ENCODE data around the gene LRP6. TPM values are rescaled to one million over a fixed set of nuclear protein-coding genes. Genes with fewer than 3 reads are reported as not detected.
"Not testable (repeated sequence)": the region's sequence is repeated elsewhere in the genome, so short reads cannot be mapped to it uniquely, and the experiment has no call there.

LRP6 gene
- total RNA-seq, 1 donor from 2014 or later: 2.2 TPM

DNA sequence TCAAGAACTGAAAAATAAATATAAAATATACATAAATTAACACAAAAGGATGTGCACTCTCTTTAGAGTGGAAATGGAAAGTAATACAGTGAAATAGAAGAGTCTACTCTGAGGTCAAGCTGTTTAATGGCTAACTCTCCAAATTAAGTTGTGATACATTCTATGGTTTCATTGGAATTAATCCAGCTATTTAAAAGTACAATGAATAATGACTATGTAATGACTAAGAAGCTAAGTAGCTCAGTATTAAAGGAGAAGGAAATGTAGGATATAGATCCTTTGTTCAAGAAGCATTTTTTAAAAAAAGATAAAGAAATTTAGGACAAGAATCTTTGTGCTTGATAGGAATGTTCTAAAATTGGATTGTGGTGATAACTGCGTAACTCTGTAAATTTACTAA lies 85.3 kb downstream of the LRP6 start:
- intact Hi-C loops (cut with micrococcal nuclease): no loop called here

DNA sequence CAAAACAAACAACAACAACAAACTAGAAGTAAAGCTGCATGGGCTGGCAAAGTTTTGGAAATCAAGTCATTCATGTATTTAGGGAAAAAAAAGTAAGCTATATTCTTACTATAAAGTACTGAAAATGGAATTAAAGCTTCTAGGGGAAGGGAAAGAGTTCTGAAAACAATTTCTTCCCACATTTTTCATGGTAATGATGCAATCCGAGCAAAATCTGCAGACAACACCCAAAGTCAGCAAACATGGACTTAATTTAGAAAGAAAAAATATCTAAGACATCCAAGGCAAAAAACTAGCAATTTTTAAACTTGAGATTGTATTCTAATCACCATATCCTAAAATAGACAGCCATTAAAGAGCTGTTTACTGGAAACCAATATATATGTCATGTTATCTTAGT lies 86.3 kb downstream of the LRP6 start:
- intact Hi-C loops (cut with micrococcal nuclease): no loop called here

DNA sequence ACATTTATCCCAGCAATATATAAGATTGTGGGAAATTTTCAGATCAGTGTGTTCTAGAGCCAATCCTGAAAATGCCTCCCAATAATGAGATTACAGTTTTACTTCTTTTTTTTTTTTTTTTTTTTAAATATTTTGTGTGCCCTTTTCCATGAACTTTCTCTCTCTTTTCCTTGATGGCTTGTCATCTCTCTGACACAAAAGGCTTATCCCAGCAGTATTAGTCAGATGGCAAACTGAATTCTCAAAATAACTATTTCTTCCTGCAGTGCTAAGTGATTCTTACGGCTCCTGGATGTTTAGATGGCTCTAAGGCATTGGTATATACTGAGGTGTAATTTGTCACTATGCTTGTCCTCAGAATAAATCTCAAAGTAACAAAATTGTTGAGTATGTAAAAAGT lies 86.7 kb downstream of the LRP6 start:
- intact Hi-C loops (cut with micrococcal nuclease): no loop called here

DNA sequence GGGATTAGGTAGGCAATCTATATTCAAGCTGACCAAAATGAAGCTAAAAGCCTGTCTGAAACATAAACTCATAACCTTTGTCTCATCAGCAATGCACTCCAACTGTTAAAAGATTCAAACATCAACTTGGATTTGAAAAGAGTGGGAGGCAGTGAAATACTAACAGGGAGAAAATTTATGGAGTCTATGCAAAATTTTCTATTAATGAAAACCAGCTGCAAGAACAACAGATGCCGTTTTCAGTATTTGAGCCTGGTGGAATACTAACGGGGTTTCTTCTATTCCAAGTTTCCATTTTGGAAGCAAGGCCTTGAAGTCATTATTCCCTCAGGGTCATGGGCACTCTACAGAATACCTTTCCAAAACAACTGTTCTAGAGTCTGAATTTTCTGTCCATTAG lies 88.3 kb downstream of the LRP6 start:
- intact Hi-C loops (cut with micrococcal nuclease): no loop called here

DNA sequence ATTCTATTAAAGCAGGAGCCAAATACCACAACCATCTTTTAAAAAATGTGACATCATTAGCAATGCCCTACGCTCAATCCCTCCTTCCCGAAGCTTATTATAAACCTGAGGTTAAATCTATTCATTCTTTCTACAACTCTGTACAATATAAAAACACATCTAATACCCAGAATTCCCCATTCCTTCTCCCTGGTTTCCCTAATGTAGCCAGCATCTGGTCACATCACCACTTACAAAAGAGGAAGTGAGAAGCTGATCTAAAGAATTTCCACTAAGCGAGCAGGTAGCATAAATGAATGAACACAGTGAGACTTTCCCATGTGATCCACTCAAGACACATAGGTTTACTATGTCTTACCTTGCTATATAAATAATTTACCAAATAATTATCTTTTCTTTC lies 90.4 kb downstream of the LRP6 start:
- intact Hi-C loops (cut with micrococcal nuclease): no loop called here

DNA sequence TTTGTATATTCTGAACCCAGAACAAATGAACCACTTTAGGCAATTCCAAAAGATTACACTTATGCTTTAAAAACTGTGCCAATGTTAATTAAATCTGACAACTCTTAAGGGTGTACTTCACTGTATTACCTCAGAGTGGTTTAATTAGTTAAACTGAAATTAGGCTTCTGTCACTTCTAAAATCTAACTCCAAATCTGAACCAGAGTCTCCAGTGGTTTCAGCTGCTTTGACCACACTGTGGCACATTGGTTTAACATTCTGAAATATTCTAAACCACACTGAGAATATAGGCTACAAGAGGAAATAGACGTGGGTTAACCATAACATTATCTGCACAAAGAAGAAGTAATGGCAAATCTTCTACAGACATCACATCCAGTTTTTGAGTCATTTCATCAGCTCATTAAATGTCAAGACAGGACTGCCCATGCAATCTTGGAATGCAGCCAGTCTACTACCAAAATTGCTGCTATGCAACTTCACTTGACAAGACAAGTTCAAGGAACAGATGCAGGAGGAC lies 94.8 kb downstream of the LRP6 start:
- intact Hi-C loops (cut with micrococcal nuclease): loop anchor here (1.0 to 5.0 kb wide), 2 partner anchors 89 to 155 kb away; no protein-coding TSS in a partner anchor

DNA sequence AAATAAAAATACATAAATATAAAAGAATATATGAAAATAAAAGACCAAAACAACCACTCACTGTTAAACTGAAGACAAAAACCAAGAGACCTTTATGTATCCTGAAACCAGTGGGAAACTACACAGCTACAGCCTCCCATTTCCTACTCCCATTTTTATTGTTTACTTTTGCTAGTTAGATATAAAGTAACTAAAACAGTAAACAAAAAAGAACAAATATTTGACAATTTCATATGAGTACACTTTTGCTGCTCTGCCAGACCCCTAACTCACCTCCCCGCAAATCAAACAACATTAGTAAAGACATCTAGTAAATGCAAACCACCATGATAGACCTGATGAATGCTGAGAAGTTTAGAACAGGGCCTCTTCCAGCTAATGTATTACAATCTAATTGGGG lies 99.0 kb downstream of the LRP6 start:
- intact Hi-C loops (cut with micrococcal nuclease): no loop called here

DNA sequence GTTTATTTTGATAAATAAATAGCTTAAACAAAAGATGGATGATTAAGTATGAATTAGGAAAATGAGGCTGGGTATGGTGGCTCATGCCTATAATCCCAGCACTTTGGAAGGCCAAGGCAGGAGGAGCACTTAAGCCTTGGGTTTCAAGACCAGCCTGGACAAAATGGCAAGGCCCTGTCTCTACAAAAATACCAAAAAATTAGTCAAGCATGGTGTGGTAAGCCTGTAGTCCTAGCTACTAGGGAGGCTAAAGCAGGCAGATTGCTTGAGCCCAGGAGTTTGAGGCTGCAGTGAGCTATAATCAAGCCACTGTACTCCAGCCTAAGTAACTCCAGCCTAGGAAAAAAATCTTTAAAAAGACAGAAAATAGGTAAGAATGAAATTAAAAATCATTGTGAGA lies 100.1 kb downstream of the LRP6 start:
- intact Hi-C loops (cut with micrococcal nuclease): no loop called here

DNA sequence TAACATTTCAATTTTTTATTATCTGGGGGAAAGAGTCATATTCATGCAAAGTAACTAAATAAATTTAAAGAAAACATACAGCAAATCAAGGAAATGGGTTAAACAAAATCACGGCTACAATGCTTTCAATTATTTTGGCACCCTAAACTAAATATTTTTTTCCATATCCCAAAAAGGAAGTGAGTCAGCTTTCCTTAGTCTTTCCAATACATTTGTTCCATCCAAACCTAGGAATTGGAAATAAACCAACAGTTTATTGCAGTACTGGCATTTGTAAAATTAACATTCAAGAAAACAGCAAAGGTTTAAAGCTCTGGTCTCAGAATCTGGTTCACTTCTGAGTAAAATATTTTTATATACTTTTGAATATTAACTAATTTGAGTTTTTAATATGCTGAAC lies 106.9 kb downstream of the LRP6 start:
- intact Hi-C loops (cut with micrococcal nuclease): no loop called here

DNA sequence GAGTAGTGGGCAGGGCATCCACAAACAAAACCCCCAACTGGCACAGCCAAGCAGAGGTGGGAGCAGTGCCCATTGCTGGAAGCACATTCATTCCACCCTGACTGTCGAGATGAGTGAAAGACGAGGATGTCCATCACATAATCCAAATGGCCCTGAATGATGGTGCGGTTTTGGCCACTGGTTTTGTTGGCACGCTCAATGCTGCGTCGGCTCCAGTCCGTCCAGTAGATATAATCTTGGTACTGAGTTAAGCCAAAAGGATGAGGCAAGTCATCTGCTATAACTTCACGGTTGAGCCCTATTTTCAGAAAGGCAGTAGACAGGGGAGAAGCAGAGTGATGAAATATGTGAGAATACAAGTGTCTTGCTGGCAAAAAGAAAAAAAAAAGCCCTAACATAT lies 108.0 kb downstream of the LRP6 start:
- intact Hi-C loops (cut with micrococcal nuclease): no loop called here

DNA sequence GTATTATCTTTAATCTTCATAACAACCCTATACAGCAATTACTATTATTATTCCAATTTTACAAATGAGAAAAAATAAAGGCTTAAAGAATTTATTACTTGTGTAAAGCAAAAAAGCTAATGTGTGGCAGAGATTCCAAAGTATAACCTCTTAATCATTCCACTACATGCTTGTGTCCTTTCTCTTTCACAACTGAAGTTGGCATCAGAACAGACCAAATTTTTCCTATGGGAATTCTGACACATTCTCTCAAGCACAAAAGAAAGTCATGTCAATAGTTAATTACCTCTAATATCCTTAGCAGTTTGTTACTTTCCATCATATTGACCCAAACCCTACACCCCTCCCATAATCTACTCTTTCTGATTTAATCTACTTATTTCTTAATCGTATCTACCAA lies 109.4 kb downstream of the LRP6 start:
- intact Hi-C loops (cut with micrococcal nuclease): no loop called here

DNA sequence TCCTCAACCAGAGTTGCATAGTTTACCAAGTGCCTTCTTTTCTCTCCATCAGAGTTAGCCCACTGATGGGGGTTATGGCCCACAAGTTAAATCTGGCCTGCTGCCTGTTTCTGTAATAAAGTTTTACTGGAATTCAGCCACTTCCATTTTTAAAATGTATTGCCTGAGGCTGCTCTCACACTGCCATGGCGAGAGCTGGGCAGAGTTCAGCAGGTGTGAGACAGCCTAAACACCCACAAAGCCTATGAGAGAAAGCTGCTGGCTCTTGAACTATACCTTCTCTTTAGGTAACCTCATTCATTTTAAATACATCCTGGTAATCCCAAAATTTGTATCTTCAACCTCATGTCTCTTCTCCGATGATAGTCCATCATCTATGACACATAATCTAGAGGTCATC lies 110.0 kb downstream of the LRP6 start:
- intact Hi-C loops (cut with micrococcal nuclease): no loop called here

DNA sequence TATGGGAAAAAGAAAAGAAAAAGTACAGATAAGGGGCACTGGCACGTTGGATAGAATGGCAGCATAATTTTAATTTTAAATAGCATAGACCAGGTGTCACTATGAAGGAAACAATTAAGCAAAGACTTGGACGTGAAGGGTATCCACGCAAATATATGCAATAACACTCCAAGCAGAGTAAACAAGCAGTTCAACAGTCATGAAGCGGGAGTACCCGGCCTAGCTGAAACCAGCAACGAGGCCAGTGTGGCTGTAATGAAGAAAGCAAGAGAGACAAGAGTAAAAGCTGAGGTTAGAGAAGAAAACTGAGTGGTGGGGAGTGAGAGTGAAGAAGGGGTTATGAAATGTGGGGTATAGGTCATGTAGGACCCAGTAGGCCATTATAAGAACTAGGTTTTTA lies 110.7 kb downstream of the LRP6 start:
- intact Hi-C loops (cut with micrococcal nuclease): no loop called here

DNA sequence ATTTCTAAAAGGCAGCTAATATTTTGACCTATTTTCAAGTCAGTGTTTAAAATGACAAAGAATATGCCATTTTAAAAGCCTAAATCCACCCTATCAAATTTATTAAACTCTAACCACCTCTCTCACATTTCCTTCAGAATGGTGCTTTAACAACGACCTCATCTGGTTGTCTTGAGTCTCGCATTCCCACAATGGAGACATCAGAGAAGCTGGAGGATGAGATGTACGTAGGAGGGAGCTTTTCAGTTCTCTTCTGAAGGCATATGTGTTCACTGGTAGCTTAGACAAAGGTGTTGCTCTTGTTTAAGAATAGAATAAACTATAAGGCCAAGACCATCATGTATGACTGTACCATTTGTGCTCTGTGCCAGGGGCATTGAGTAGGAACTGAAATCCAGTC lies 113.2 kb downstream of the LRP6 start:
- intact Hi-C loops (cut with micrococcal nuclease): no loop called here

DNA sequence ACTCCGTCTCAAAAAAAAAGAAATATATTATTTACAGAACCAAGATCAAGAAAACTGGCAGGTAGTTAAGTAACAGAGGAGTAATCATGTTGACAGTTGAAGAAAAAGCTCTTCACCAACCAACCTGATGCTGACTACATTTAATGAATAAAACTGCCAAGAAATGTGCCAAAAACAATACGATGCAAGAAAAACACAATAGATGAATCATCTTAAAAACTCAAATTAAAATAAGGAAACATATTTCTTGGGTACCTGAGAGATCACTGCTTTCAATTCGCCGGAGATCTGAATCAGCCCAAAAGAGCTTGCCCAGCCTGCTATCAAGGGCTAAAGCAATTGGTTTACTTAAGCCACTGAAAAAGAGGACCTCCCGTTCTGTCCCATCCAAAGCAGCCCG lies 119.7 kb downstream of the LRP6 start:
- intact Hi-C loops (cut with micrococcal nuclease): no loop called here

DNA sequence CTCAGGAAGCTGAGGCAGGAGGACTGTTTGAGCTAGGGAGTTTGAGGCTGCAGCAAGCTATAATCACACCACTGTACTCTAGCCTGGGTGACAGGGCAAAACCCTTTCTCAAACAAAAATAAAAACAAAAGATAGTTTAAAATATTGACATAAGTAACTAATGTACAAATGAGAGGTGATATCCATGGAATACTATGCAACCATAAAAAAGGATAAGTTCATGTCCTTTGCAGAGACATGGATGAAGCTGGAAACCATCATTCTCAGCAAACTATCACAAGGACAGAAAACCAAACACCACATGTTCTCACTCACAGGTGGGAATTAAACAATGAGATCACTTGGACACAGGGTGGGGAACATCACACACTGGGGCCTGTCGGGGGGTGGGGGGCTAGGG lies 122.3 kb downstream of the LRP6 start:
- intact Hi-C loops (cut with micrococcal nuclease): not testable (repeated sequence)

DNA sequence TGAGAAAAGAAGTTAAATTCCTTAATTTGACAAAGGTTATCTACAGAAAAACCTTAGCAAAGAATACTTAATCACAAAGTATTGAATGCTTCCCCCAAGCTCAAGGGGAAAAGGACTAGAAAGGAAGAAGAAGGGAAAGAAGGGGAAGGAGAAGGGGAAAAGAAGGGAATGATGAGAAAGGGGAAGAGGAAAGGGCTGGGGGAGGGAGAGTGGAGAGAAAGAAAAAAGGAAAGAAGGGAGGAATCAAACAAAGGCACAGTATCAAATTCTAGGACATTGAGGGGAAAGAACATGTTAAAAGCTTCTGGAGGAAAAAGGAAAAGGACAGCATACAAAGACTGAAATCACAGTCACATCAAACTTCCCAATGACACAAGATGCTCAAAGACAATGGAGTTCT lies 125.8 kb downstream of the LRP6 start:
- intact Hi-C loops (cut with micrococcal nuclease): no loop called here

DNA sequence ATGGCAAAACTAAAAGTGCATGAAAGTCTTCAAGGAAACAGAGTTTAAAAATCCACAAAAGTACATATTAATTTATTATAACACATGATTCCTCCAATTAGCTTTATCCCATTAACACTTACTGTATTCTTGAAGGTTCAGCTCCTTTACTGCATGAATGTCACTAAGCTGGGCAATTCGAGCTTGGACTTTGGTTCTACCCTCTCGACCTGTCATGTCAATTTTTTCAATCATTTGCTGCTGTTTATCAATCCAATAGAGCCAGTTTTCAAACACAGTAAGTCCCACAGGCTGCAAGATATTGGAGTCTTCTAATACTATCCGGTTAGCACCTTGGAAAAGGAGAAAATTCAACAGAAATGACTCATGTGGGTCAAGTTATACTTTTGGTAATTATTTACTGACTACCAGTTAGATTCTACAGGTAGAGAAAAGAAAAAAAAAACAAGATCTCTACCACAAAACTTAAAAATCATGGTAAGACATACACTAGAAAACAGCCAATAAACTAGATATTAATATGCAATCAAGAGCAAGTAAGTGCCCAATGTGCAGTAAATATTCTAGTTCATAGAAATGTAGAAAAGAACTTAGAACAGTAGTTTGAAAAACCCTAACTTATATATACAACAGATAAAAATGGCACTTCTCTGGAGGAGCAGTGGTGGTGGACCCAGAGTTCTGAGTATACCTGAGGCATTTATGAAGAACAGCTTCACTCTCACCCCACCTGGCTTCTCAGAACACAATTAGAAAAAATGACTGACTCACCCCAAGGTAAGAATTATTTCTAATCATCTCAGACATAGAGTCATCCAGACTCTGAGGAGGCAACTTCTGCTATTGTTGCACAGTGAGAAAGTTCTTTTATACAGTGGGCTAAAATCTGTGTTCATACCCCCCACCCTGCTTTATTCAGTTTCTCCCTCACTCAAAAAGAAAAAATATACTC lies 128.4 kb downstream of the LRP6 start:
- intact Hi-C loops (cut with micrococcal nuclease): no loop called here

DNA sequence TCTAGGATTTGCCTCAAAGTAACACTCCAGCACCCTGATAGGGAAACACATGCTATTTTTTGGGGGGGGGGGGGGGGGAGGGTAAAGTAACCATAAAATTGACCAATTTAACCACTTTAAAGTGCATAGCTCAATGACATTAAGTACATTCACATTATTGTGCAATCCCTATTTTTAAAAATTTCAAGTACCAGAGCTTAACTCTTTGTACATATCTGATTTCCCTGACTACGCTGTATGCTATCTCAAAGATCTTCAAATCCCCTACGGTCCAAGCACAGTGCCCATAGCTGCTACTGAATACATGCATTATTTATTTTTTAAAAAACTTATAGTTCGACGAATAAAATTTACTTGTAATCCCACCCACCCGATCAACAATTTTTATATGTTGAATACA lies 133.1 kb downstream of the LRP6 start:
- intact Hi-C loops (cut with micrococcal nuclease): no loop called here

DNA sequence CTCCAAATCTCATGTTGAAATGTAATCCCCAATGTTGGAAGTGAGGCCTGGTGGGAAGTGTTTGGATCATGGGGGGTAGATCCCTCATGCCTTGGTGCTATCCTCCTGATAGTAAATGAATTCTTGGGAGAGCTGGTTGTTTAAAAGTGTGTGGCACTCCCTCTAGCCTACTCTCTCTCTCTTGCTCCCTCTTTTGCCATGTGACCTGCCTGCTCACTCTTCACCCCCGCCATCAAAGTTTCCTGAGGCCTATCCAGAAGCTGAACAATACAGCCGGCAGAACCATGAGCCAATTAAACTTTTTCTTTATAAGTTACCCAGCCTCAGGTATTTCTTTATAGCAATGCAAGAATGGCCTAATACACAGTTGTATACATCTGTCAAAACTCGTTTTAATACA lies 133.6 kb downstream of the LRP6 start:
- intact Hi-C loops (cut with micrococcal nuclease): no loop called here

DNA sequence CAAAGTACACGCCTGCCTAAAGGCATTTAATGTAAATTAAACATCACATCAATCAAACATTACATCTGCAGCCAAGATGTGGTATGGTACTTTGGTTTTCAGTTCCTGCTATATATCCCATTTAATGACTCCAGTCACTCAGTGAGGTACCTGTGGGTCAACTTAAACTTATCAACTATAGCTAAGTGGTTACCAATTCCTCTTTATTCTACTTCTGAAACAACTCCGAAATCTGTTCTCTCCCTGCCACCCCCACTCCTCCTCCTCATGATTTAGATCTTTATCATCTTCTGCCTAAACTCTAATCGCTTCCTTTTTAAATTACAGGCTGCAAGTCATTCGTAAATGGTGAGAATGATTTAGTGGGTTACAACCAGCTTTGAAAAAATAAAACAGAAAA lies 138.2 kb downstream of the LRP6 start:
- intact Hi-C loops (cut with micrococcal nuclease): no loop called here

DNA sequence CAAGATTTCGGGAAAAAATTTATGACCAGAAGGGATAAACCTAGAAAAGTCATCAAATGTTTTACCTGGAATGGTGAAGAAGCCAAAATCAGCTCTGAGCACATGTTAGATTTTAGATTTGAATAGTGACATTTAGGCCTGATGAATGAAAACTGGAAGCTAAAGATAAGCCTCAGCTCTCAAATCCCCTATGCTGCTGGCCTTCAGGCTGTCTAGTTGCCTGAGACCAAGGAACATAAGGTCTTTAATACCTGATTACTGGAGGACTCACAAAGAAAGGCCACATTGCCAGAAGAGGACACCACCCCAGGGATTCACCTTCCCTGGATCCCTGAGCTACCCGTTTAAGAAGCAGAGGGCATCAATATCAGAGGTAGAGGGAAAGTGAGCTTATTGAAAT lies 139.5 kb downstream of the LRP6 start:
- intact Hi-C loops (cut with micrococcal nuclease): no loop called here

DNA sequence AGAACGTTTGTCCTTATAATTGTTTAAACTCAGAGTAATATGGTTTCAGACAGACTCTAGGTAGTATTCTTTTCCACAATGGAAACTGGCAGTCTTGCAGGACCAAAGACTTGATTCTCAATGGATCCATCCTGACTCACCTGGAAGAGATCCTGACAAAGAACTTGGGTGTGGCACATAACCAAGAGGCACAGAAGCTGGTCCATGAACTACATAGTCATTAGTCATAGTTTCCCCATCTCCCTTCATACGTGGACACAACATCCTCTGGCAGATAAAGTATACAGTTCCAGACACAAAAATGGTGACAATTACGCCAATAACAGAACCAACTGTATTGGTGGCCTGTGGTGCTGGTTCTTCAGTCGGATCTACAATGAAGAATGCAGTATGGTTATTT lies 140.3 kb downstream of the LRP6 start:
- intact Hi-C loops (cut with micrococcal nuclease): no loop called here
